Astrocyte of the spinal cord (primary cell): Measurements from ENCODE around the gene PHPT1.

Experiments
- DNase-seq: peaks from one replicate; pipeline ENCODE4 v3.0.0; 2011; ENCODE audit warnings: low read depth, low spot score
- H3K4me3 ChIP-seq: 2 replicates; pipeline ENCODE4 v1.5.1; 2011; ENCODE audit warnings: low read depth, mild to moderate bottlenecking, low read length, moderate library complexity
- in situ Hi-C: cut with HindIII; loops from 2 replicates; pipeline ENCODE4 v1.10.0; 2017; ENCODE audit warnings: low sequenced_read_pairs
- TF ChIP-seq, protein P1 (sequence below): IDR thresholded peaks from 2 replicates; pipeline ENCODE4 v1.5.1; 2012; ENCODE audit warnings: low read depth, mild to moderate bottlenecking, low read length, inconsistent platforms

Gene PHPT1

DNA sequence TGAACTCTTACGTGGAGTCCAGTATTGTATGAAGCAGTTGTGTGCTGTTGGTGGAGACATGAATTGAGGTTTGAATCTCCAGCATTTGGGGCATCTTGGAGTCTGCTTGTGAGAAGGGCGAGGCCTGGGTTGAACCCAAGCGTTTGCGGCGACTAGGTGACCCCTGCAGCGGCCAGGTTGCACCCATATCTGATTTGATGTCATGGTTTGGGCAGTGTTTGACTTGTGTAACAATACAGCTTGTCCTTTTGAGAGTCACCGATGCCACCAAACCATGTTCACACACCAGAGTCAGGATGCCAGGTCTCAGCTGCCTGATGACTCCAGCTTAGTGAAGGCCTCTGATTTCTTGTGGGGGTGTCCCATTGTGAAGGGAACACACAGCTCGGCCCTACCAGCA is 39.2 kb downstream of the PHPT1 start:
- no peak for DNase-seq
- H3K4me3 ChIP-seq, result no peak overlapping the region
- in situ Hi-C loops, result no loop called here
- TF ChIP-seq, protein P1, sequence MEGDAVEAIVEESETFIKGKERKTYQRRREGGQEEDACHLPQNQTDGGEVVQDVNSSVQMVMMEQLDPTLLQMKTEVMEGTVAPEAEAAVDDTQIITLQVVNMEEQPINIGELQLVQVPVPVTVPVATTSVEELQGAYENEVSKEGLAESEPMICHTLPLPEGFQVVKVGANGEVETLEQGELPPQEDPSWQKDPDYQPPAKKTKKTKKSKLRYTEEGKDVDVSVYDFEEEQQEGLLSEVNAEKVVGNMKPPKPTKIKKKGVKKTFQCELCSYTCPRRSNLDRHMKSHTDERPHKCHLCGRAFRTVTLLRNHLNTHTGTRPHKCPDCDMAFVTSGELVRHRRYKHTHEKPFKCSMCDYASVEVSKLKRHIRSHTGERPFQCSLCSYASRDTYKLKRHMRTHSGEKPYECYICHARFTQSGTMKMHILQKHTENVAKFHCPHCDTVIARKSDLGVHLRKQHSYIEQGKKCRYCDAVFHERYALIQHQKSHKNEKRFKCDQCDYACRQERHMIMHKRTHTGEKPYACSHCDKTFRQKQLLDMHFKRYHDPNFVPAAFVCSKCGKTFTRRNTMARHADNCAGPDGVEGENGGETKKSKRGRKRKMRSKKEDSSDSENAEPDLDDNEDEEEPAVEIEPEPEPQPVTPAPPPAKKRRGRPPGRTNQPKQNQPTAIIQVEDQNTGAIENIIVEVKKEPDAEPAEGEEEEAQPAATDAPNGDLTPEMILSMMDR, result no peak

DNA sequence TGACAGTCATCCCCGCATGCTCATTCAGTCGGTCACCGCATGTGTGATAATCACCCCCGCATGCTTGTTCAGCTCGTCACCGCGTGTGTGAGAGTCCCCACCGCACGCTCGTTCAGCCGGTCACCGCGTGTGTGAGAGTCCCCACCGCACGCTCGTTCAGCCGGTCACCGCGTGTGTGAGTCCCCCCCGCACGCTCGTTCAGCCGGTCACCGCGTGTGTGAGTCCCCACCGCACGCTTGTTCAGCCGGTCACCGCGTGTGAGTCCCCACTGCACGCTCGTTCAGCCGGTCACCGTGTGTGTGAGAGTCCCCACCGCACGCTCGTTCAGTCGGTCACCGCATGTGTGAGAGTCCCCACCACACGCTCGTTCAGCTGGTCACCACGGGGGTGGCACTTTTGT is 40.6 kb downstream of the PHPT1 start:
- TF ChIP-seq, protein P1, result no peak
- no peak for DNase-seq
- in situ Hi-C loops, result no loop called here
- no peak overlapping the region for H3K4me3 ChIP-seq

DNA sequence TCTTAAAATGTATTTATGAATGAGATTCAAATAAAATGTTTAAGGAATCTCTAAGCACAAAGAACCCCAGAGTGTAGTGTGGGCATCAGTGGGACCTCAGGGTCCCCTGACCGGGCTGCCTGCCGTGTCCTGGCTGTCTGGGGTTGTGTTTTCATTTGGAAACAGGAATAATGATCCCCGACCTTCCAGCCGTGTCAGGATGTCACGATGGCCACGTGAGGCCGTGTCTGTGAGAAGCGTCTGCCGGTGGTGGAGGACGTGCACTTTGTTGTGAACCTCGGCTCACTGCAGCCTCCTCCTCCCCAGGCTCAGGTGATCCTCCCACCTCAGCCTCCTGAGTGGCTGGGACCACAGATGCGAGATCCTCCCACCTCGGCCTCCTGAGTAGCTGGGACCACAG is 41.5 kb downstream of the PHPT1 start:
- TF ChIP-seq, protein P1, result no peak
- no peak overlapping the region for H3K4me3 ChIP-seq
- in situ Hi-C loops, result no loop called here
- DNase-seq, result no peak

DNA sequence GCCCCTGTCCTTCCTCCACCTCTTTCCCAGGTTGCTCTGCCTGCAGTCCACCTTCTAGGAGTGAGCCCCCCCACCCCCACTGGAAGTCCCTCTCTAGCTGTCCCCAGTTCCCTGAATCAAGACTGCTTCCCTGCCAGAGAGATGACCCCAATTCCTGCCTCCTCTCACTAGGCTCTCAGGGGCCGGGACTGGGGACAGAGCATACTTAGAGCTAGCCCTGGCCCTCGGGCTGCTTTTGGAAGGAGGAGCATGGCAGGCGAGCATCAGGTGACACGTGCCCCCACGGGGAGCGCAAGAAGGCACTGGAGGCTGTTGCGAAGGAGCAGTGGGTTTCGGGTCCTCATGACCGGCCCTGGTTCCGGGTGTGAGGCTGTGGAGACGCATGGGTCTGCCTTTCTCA is 46.8 kb downstream of the PHPT1 start:
- in situ Hi-C loops, result no loop called here
- no peak overlapping the region for H3K4me3 ChIP-seq

DNA sequence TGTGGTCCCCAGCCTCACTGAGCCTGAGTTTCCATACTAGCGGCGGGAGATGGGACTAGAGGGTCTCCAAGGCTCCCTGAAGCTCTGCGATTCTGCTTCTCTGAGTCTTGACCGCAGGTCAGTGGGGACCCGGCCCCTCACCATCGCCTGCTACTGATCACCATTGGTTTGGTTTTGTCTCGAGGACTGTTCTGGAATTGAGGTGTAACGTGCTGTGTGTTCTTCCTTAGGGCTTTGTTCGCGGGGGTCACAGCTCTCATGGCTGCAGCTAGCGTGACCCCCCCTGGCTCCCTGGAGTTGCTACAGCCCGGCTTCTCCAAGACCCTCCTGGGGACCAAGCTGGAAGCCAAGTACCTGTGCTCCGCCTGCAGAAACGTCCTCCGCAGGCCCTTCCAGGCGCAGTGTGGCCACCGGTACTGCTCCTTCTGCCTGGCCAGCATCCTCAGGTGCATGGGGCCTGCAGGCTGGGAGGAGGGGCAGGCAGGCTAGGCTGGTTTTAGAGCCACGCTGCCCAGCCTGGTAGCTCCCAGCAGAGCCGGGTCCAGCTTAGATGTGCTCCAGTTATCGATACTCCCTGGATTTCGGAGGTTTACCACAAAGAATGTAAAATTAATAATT is 49.4 kb downstream of the PHPT1 start:
- in situ Hi-C loops, result no loop called here
- DNase-seq, result no peak
- TF ChIP-seq, protein P1, result no peak
- H3K4me3 ChIP-seq, result no peak overlapping the region

More for the DNA sequence above, 46.8 kb downstream of the PHPT1 start:
- DNase-seq, result no peak
- TF ChIP-seq, protein P1, result no peak

DNA sequence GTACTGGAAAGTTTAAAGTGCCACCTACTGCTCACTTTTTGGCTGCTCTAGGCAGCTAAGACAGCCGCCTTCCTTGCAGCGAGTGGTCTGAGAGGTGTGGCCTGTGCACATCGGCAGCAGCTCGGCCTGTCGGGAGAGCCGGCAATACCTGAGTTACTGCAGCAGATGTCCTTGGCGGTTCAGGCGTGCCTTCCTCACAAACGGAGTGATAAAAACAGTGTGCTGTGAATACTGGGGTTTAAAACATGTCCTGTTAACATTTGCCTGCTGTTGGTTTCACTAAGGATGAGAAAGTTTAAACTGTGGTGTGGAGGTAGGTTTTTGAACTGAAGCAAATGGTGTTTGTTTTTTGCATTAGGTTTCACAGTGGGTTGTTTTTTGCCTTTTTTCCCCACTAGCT is 50.0 kb downstream of the PHPT1 start:
- DNase-seq, result no peak
- in situ Hi-C loops, result no loop called here
- H3K4me3 ChIP-seq, result no peak overlapping the region
- TF ChIP-seq, protein P1, result no peak
